H4 (cell line): ENCODE results near the gene CHI3L2. TPM values are rescaled to one million over a fixed set of nuclear protein-coding genes. Genes with fewer than 3 reads are reported as not detected.

Experiments
- total RNA-seq: library from RNA; depleted of rRNA; stranded (reverse); fragments of >200 nt; shearing (Covaris generic); gene quantifications from 2 replicates; pipeline ENCODE4 v1.2.3, GENCODE V29; 2014; rRNA removed

The CHI3L2 gene
- total RNA-seq, 1 experiment from 2014 or later: not detected

Other genes with a start within 250 kb of the CHI3L2 start
- 34.0 and 36.1 TPM in 2 replicates for gene DRAM2, start 87.6 kb upstream of the CHI3L2 start, total RNA-seq
- 43.6 and 47.4 TPM in 2 replicates for gene CEPT1, start 87.5 kb upstream of the CHI3L2 start, total RNA-seq
- gene DENND2D, start 27.1 kb upstream of the CHI3L2 start, total RNA-seq: 1.5 and 3.0 TPM in 2 replicates
- gene CHIA, start 63.1 kb downstream of the CHI3L2 start, total RNA-seq: not detected in 2 replicates
- gene OVGP1, start 200.0 kb downstream of the CHI3L2 start, total RNA-seq: 0.25 TPM in 1 of 2 replicates, not detected in the other
- gene WDR77, start 221.5 kb downstream of the CHI3L2 start, total RNA-seq: 62.6 TPM in 2 replicates
- 558 and 580 TPM in 2 replicates for gene ATP5PB, start 221.8 kb downstream of the CHI3L2 start, total RNA-seq
- gene C1orf162, start 246.3 kb downstream of the CHI3L2 start, total RNA-seq: not detected in 2 replicates